HG03378 (cell line): Measurements from ENCODE around the gene TRA2B.

Experiments
- ATAC-seq: cut with Tn5 transposase; IDR thresholded peaks from one replicate; pipeline ENCODE4 v1.9.1; 2021; ENCODE audit warnings: mild to moderate bottlenecking, moderate library complexity; ENCODE audit not compliant: unreplicated experiment

Gene TRA2B

DNA sequence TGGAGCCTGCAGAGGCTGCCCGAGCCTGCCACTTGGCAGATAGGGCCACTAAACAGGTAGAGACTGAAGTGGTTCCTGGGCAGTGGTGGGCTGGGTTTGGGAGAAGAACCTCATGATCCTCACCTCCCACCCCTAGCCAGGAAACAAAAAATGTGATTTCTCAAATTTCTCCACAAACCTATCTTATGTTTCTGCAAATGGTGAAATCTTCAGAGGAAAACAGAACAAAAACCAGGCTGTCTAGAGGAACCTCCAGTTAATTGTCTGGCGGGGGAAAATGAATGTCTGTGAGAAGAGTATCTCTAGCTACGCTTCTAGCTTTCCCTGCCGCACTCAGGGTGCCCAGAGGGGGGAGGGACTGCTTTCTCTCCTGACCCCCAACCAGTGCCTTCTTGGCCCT is 55.9 kb downstream of the TRA2B start:
- ATAC-seq, result no peak

DNA sequence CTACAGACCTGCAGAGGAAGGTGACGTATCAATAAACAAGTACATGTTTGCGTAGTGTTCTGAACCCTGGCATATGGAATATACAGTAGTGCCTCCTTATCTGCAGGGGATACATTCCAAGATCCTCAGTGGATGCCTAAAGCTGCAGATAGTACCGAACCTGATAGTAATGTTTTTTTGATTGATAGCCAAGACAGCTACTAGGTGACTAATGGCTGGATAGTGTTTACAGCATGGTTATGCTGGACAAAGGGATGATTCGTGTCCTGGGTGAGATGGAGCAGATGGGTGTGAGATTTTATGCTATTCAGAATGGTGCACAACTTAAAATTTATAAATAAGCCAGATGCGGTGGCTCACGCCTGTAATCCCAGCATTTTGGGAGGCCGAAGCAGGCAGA is 57.2 kb downstream of the TRA2B start:
- ATAC-seq, result no peak

DNA sequence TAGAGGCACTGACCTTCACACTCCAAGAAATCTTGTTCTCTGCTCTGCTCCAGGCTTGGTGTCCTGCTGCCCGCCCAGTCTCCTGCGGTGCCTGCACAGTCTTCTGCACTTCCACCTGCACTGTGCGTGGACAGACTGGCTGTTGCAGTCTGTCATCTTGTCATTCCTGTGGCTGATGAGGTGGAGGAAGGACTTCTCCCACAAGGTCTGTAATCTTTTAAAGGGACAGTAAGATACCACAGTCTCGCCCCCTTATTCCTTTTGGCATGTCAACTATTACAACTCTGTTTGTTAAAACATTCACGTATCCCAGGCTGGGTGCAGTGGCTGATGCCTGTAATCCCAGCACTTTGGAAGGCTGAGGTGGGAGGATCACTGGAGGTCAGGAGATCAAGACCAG is 58.9 kb downstream of the TRA2B start:
- ATAC-seq, result no peak

DNA sequence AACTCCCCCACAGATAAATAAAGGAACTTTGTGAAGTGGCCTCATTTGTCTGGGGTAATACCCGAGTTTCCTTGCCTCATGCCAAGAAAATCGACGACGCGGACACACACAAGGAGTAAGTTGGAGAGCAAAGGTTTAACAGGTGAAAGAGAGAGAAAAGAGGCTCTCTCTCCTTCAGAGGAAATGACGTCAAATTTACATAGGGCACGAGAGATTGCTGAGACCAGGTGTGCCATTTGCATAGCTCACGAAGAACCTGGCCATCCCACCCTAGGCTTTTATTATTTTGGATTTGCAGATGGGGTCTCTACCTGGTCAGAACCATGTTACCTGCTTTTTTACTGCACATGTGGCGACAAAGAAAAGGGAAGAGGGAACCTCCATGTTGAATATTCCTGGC is 63.7 kb downstream of the TRA2B start:
- no peak for ATAC-seq

DNA sequence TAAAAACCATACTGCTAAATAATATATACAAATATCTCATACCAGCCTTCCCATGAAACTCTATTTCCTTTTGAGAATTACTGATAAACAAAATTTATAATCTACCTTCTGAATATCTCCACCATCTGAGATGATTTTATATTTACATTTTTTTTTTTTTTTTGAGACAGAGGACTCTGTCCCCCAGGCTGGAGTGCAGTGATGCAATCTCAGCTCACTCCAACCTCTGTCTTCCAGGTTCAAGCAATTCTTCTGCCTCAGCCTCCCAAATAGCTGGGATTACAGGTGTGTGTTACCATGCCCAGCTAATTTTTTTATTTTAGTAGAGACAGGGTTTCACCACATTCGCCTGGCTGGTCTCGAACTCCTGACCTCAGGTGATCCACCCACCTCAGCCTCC is 70.2 kb downstream of the TRA2B start:
- no peak for ATAC-seq

DNA sequence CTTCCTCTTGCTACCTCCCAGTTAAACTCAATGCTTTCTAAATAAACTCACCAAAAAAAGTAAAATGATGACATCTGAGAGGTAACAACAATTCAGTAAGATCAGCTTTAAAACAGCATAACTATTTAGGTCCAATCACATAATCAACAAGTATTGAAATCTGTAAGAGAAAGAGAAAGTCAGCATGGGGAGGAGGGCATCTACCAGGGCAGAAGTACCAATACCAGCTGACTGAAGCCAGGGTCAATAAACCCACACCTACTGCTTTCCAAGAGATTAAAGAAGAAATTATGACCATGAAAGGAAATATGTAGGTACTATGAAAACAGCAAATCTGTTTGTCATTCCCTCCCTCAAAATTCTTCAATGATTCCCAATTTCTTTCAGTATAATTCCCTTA is 70.8 kb downstream of the TRA2B start:
- ATAC-seq, result no peak

DNA sequence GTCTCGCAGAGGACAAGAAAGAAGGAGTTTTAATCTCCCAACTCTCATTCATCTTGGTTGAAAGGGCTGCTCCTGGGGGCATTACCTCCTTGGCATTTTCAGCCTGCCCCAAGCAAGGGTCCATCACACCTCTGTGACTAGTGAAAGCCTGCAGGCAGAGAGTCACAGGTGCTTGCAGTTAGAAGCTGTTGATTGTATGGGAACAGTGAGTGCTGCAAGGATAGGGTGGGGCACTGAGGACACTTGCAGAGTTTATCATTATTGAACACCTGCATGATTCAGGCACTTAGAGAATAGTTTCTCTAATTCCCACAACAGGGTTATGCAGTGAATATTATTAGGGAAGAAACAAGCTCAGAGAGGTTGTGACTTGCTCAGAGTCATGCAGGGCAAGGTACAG is 71.3 kb downstream of the TRA2B start:
- no peak for ATAC-seq
